SH-SY5Y (cell line): ENCODE results near the gene TMC2.

Experiments used
- GATA2 ChIP-seq: IDR thresholded peaks from 2 replicates; pipeline ENCODE4 v1.6.1; 2011; ENCODE audit warnings: mild to moderate bottlenecking, low read depth, low read length
- GATA3 ChIP-seq: IDR thresholded peaks from 2 replicates; pipeline ENCODE4 v1.6.1; 2011; ENCODE audit warnings: low read depth, mild to moderate bottlenecking, low read length, moderate library complexity

- TF ChIP-seq GATA3 (no peak), GATA2 (no peak)
These were observed 75.7 kb downstream of the TMC2 start for GRCh38 chr20:2612073-2612472.
